Activated CD8-positive, alpha-beta memory T cell treated with anti-CD3 and anti-CD28 coated beads, Interleukin-2, amount 50 U/mL, for 1 hour (primary cell): ENCODE measurements around the gene NR2C2.

Experiments
- DNase-seq: peaks from one replicate; pipeline ENCODE4 v3.0.0-alpha.2; 2020; ENCODE audit errors: extremely low read depth

NR2C2 gene

GRCh38 chr3:14921811-14922705, 25.3 kb upstream of the NR2C2 start:
- no peak for DNase-seq

GRCh38 chr3:14922863-14923262, 24.5 kb upstream of the NR2C2 start:
- no peak for DNase-seq

- no peak for DNase-seq
Observed at GRCh38 chr3:14923476-14923875, 23.9 kb upstream of the NR2C2 start.

- no peak for DNase-seq
Observed at GRCh38 chr3:14925729-14926591, 21.4 kb upstream of the NR2C2 start.

GRCh38 chr3:14926592-14926991, 20.8 kb upstream of the NR2C2 start:
- DNase-seq: no peak

GRCh38 chr3:14927308-14927707, 20.1 kb upstream of the NR2C2 start:
- DNase-seq: no peak

GRCh38 chr3:14929310-14930074, 17.9 kb upstream of the NR2C2 start:
- no peak for DNase-seq

- DNase-seq: no peak
Observed at GRCh38 chr3:14933820-14934425, 13.5 kb upstream of the NR2C2 start.

GRCh38 chr3:14935592-14936345, 11.6 kb upstream of the NR2C2 start:
- no peak for DNase-seq

GRCh38 chr3:14938954-14939353, 8.4 kb upstream of the NR2C2 start:
- DNase-seq: no peak

GRCh38 chr3:14941871-14942270, 5.5 kb upstream of the NR2C2 start:
- DNase-seq: no peak

- DNase-seq: no peak
Observed at GRCh38 chr3:14943042-14943441, 4.3 kb upstream of the NR2C2 start.

GRCh38 chr3:14946236-14946635, 1.1 kb upstream of the NR2C2 start:
- no peak for DNase-seq

GRCh38 chr3:14946739-14947099, 664 bp upstream of the NR2C2 start:
- no peak for DNase-seq

GRCh38 chr3:14947886-14948608, 664 bp downstream of the NR2C2 start:
- DNase-seq: peak; percentile 90

GRCh38 chr3:14948609-14949038, 1.2 kb downstream of the NR2C2 start:
- no peak for DNase-seq

- DNase-seq: no peak
Observed at GRCh38 chr3:14949126-14949525, 1.7 kb downstream of the NR2C2 start.

- DNase-seq: no peak
Observed at GRCh38 chr3:14950274-14950673, 2.9 kb downstream of the NR2C2 start.

- DNase-seq: no peak
Observed at GRCh38 chr3:14957153-14957552, 9.8 kb downstream of the NR2C2 start.

GRCh38 chr3:14957925-14958324, 10.5 kb downstream of the NR2C2 start:
- DNase-seq: no peak
